PFSK-1 (cell line): Measurements from ENCODE around the gene MEGF11.

Experiments used
- POLR2AphosphoS5 ChIP-seq: IDR thresholded peaks from 2 replicates; pipeline ENCODE4 v1.6.1; 2012; ENCODE audit warnings: low read depth, mild to moderate bottlenecking, control low read depth, low read length, moderate library complexity
- REST ChIP-seq, 2 experiments: IDR thresholded peaks; 2 replicates each; pipeline versions ENCODE4 v1.6.1 to v1.8.0; 2011 to 2012; ENCODE audit warnings: low read depth in 2 of 2, low read length in 2 of 2, control low read depth in 1 of 2, inconsistent platforms in 1 of 2, mild to moderate bottlenecking in 1 of 2, moderate library complexity in 1 of 2; ENCODE audit not compliant: insufficient read depth in 1 of 2

- TF ChIP-seq REST (IDR thresholded peaks at IDR 0.05; ENCODE audit: insufficient read depth in 1 of 2, low read depth in 2 of 2, low read length in 2 of 2) (no peak), POLR2AphosphoS5 (no peak)
Measured at GRCh38 chr15:66211670-66212562, 41.6 kb downstream of the MEGF11 start.
